CD4-positive, alpha-beta memory T cell (primary cell): ENCODE measurements around the gene KIAA1958. TPM values are rescaled to one million over a fixed set of nuclear protein-coding genes. Genes with fewer than 3 reads are reported as not detected.

Experiments used
- CTCF ChIA-PET: fragments of 350-600 bp; sonication (Branson Sonifier 250); formaldehyde crosslinking; loops from one replicate; lab custom pipeline; 2021; ENCODE audit warnings: inconsistent platforms; ENCODE audit not compliant: partially characterized antibody; lab: Charles Lee
- POLR2A ChIA-PET: fragments of 350-600 bp; sonication (Branson Sonifier 250); formaldehyde crosslinking; loops from one replicate; lab custom pipeline; 2021; ENCODE audit not compliant: partially characterized antibody; lab: Charles Lee
- DNase-seq, 5 donors: peaks; one replicate each; pipeline versions ENCODE4 v3.0.0 to v3.0.0-alpha.2; 2020 to 2022; ENCODE audit warnings: mixed read lengths in 1 of 5
- H3K27ac ChIP-seq: one replicate; pipeline ENCODE4 v1.7.0; 2013; ENCODE audit warnings: low read depth, low read length
- H3K27me3 ChIP-seq: 2 replicates; pipeline ENCODE4 v1.7.0; 2013; ENCODE audit warnings: mild to moderate bottlenecking, low read length, moderate library complexity; ENCODE audit not compliant: insufficient read depth
- H3K36me3 ChIP-seq: 2 replicates; pipeline ENCODE4 v1.7.0; 2013; ENCODE audit warnings: mild to moderate bottlenecking, low read length, moderate library complexity; ENCODE audit not compliant: insufficient read depth
- H3K4me1 ChIP-seq: 2 replicates; pipeline ENCODE4 v1.7.0; 2013; ENCODE audit warnings: mild to moderate bottlenecking, low read length, moderate library complexity; ENCODE audit not compliant: insufficient read depth
- H3K4me3 ChIP-seq, 2 donors: one replicate each; pipeline ENCODE4 v1.7.0; 2013; ENCODE audit warnings: low read length in 2 of 2, mild to moderate bottlenecking in 1 of 2
- H3K9me3 ChIP-seq, 2 donors: one replicate each; pipeline ENCODE4 v1.7.0; 2013; ENCODE audit warnings: low read length in 2 of 2, control low read depth in 1 of 2; ENCODE audit not compliant: control insufficient read depth in 1 of 2
- H3K27ac Mint-ChIP-seq, 7 donors: one replicate each; pipeline ENCODE4 v1.8.0; 2020 to 2021; ENCODE audit warnings: mixed read lengths in 7 of 7, mild to moderate bottlenecking in 6 of 7, inconsistent platforms in 3 of 7, moderate library complexity in 3 of 7
- H3K27me3 Mint-ChIP-seq, 2 donors: one replicate each; pipeline ENCODE4 v1.8.0; 2020 to 2021; ENCODE audit warnings: mixed read lengths in 2 of 2
- H3K36me3 Mint-ChIP-seq, 2 donors: one replicate each; pipeline ENCODE4 v1.8.0; 2020 to 2021; ENCODE audit warnings: mixed read lengths in 2 of 2, inconsistent platforms in 1 of 2, mild to moderate bottlenecking in 1 of 2
- H3K4me1 Mint-ChIP-seq, 4 donors: one replicate each; pipeline ENCODE4 v1.8.0; 2020 to 2021; ENCODE audit warnings: mixed read lengths in 4 of 4, mild to moderate bottlenecking in 1 of 4
- H3K4me3 Mint-ChIP-seq, 8 donors: one replicate each; pipeline ENCODE4 v1.8.0; 2020 to 2021; ENCODE audit warnings: mixed read lengths in 8 of 8, mild to moderate bottlenecking in 7 of 8, moderate library complexity in 6 of 8, inconsistent platforms in 3 of 8
- H3K9me3 Mint-ChIP-seq, 8 donors: one replicate each; pipeline ENCODE4 v1.8.0; 2020 to 2021; ENCODE audit warnings: mixed read lengths in 8 of 8, mild to moderate bottlenecking in 5 of 8, inconsistent platforms in 3 of 8, moderate library complexity in 1 of 8
- intact Hi-C: fragments of 100-400 bp; cut with micrococcal nuclease; formaldehyde crosslinking; loops from one replicate; pipeline ENCODE4 v1.15.1; 2023
- polyA plus RNA-seq, 2 donors: library from polyadenylated mRNA; unstranded; fragments of 300-500 nt; fragmentation: Illumina TruSeq; gene quantifications; one replicate each; pipeline ENCODE4 v1.2.3, GENCODE V29; 2021
- total RNA-seq, 2 experiments: library from RNA; stranded (reverse); gene quantifications; one replicate each; pipeline ENCODE4 v1.2.3, GENCODE V29; 2021

KIAA1958 gene
- total and polyA plus RNA-seq, 4 experiments from 2014 or later, result 0.63 to 5.1 (median 2.8) TPM

DNA sequence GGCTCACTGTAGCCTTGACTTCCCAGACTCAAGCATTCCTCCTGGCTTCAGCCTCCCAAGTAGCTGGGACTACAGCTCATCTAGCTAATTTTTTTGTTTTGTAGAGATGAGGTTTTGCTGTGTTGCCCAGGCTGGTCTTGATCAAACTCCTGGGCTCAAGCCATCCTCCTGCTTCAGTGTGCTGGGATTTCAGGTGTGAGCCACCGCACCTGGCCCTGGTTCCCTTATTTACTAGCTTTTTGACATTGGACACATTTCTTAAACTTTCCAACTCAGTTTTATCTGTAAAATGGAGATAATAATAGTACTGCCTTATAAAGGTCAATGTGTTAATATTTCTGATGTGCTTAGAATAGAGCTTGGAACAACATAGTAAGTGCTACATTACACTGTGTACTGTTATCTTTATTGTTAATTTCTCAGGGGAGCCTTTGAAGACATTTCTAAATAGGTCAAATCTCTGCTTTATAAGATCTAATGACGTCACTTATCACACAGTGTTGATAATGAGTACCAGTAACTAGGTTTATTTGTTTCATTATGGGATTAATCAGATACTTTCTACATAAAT, 66.7 kb downstream of the KIAA1958 start:
- H3K9me3 Mint-ChIP-seq, result no peaks in the 10 kb centered on the region
- peaks cover 0 to 2% of the 10 kb centered on the region in 2 donors for H3K36me3 Mint-ChIP-seq
- no peaks in the 10 kb centered on the region for H3K4me1 ChIP-seq
- H3K9me3 ChIP-seq, result no peaks in the 10 kb centered on the region
- no peak overlapping the region for H3K4me3 Mint-ChIP-seq
- POLR2A ChIA-PET, result no interaction called here
- intact Hi-C loops, result no loop called here
- CTCF ChIA-PET, result no interaction called here
- H3K4me1 Mint-ChIP-seq, result no peaks in the 10 kb centered on the region
- no peaks in the 10 kb centered on the region for H3K27me3 Mint-ChIP-seq
- DNase-seq, result no peak
- no peak overlapping the region for H3K27ac ChIP-seq
- H3K27me3 ChIP-seq, result no peaks in the 10 kb centered on the region
- no peak overlapping the region for H3K27ac Mint-ChIP-seq
- H3K36me3 ChIP-seq, result no peaks in the 10 kb centered on the region
- no peak overlapping the region for H3K4me3 ChIP-seq

DNA sequence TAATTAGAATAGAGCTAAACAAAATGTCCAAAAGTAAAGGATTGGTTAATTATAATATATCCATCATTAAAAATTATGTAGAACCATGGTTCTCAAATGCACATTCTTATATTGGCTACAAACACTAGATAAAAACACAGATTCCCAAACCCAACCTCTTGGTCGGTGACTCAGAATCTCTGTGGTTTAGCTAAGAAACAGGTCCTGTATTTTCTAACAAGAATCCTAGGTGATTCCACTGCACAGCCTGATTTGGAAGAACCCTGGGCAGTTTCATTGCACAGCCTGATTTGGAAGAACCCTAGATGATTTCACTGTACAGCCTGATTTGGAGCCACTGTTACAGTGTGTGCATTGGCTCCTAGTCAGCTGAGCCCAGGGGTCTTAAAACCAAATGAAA, 67.9 kb downstream of the KIAA1958 start:
- H3K36me3 ChIP-seq, result no peaks in the 10 kb centered on the region
- Mint-ChIP-seq H3K4me1 (no peaks in the 10 kb centered on the region), H3K27ac (no peak overlapping the region), H3K9me3 (no peaks in the 10 kb centered on the region), H3K36me3 (no peaks in the 10 kb centered on the region), H3K4me3 (no peak overlapping the region), H3K27me3 (no peaks in the 10 kb centered on the region)
- H3K4me1 ChIP-seq, result no peaks in the 10 kb centered on the region
- H3K4me3 ChIP-seq, result no peak overlapping the region
- no peak overlapping the region for H3K27ac ChIP-seq
- DNase-seq, result no peak
- ChIA-PET CTCF (no interaction called here), POLR2A (no interaction called here)
- no peaks in the 10 kb centered on the region for H3K9me3 ChIP-seq
- H3K27me3 ChIP-seq, result no peaks in the 10 kb centered on the region
- intact Hi-C loops, result no loop called here

DNA sequence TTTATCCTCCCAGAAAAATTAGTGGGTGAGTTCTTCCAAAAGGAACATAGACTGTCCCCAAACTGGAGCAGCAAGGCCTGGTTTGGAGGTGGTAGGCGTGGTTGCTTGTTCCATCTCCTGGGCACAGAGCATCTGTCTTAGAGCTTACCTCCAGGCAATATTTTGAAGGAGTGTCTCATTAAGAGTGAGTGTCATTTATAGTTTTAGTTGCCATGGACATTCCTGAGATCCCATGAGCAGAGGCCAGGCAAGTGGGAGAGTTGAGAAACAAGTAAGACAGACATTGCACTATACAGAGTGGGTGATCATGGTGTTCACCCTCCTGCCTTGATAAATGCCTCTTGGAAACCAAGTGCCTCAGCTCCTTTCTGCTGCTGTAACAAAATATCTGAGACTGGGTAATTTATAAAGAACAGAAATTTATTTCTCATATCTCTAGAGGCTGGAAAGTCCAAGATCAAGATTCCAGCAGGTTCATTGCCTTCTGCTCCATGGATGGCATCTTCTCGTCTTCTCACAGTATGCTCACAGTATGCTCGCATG, 68.5 kb downstream of the KIAA1958 start:
- H3K4me3 Mint-ChIP-seq, result no peak overlapping the region
- ChIA-PET POLR2A (no interaction called here), CTCF (no interaction called here)
- H3K4me3 ChIP-seq, result no peak overlapping the region
- no peaks in the 10 kb centered on the region for H3K4me1 ChIP-seq
- no peaks in the 10 kb centered on the region for H3K9me3 Mint-ChIP-seq
- H3K4me1 Mint-ChIP-seq, result no peaks in the 10 kb centered on the region
- no peaks in the 10 kb centered on the region for H3K36me3 ChIP-seq
- no peak overlapping the region for H3K27ac ChIP-seq
- H3K36me3 Mint-ChIP-seq, result no peaks in the 10 kb centered on the region
- DNase-seq, result no peak
- intact Hi-C loops, result no loop called here
- no peaks in the 10 kb centered on the region for H3K27me3 Mint-ChIP-seq
- no peaks in the 10 kb centered on the region for H3K9me3 ChIP-seq
- H3K27ac Mint-ChIP-seq, result no peak overlapping the region
- no peaks in the 10 kb centered on the region for H3K27me3 ChIP-seq

DNA sequence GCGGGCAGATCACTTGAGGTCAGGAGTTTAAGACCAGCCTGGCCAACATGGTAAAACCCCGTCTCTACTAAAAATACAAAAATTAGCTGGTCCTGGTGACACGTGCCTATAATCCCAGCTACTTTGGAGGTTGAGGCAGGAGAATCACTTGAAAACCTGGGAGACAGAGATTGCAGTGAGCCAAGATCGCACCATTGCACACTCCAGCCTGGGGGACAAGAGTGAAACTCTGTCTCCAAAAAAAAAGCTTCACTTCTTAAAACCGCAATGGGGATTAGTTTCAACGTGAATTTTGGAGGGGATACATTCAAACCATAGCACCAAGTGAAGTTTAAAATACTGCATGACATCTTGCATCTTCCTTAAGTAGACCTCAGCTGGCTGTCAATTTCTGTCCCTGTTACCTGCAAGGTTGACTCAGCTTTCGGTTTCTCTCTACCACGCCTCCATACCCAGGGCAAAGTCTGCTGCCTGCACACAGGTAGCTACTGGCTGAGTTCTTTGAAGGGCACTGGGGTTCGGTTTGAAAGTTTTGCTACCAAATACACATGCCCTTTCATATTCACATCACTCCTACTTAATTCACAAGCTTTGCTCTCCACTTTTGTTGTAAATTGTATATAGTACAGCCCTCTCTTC, 69.3 kb downstream of the KIAA1958 start:
- intact Hi-C loops, result no loop called here
- no peak overlapping the region for H3K27ac Mint-ChIP-seq
- DNase-seq, result no peak

DNA sequence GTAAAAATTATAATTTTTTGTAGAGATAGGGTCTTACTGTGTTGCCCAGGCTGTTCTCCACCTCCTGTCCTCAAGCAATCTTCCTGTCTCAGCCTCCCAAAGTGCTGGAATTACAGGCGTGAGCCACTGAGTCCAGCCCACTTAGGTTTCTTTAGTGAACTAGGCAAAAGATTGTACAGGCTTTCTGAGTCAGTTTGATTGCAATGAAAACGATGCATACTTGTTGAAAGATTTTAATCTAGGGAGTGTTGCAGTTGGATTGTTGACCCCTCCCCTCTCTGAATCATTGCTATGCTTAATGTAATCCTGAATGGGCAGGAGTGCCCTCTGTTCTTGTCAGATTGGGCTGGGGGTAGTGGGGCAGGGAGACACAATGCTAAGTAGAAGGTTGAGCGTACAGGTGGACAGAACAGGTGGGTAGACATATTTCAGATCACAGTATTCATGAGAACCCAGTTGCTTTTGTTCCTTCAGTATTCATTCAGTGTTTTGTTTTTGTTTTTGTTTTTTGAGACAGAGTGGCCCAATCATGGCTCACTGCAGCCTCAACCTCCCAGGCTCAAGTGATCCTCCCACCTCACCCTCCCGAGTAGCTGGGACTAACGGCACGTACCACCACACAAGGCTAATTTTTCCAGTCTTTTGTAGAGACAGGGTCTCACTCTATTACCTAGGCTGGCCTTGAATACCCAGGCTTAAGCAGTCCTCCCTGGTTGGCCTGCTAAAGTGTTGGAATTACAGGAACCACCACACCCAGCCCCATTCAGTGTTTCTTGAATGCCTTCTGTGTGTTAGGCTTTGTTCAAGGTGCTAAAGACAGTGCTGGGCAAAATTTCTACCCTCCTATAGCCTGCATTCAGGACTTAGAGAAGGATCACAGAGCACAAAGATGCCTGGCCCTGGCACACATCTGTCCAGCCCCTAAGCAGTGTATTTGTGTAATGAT, 70.1 kb downstream of the KIAA1958 start:
- H3K27me3 ChIP-seq, result no peaks in the 10 kb centered on the region
- no peak for DNase-seq
- intact Hi-C loops, result no loop called here
- peak overlapping the region in 1 of 7 donors; percentile 53 for H3K27ac Mint-ChIP-seq
- no peaks in the 10 kb centered on the region for H3K36me3 Mint-ChIP-seq
- no peaks in the 10 kb centered on the region for H3K9me3 Mint-ChIP-seq
- ChIA-PET POLR2A (no interaction called here), CTCF (no interaction called here)
- no peak overlapping the region for H3K4me3 Mint-ChIP-seq
- no peaks in the 10 kb centered on the region for H3K4me1 Mint-ChIP-seq
- H3K36me3 ChIP-seq, result no peaks in the 10 kb centered on the region
- no peaks in the 10 kb centered on the region for H3K9me3 ChIP-seq
- H3K4me1 ChIP-seq, result no peaks in the 10 kb centered on the region
- H3K27ac ChIP-seq, result no peak overlapping the region
- no peaks in the 10 kb centered on the region for H3K27me3 Mint-ChIP-seq
- no peak overlapping the region for H3K4me3 ChIP-seq

More for the DNA sequence above, 69.3 kb downstream of the KIAA1958 start:
- Mint-ChIP-seq H3K9me3 (no peaks in the 10 kb centered on the region), H3K36me3 (no peaks in the 10 kb centered on the region), H3K27me3 (no peaks in the 10 kb centered on the region), H3K4me1 (no peaks in the 10 kb centered on the region), H3K4me3 (no peak overlapping the region)
- no peak overlapping the region for H3K27ac ChIP-seq
- no peaks in the 10 kb centered on the region for H3K4me1 ChIP-seq
- no peaks in the 10 kb centered on the region for H3K36me3 ChIP-seq
- no peaks in the 10 kb centered on the region for H3K9me3 ChIP-seq
- POLR2A ChIA-PET, result no interaction called here
- H3K4me3 ChIP-seq, result no peak overlapping the region
- H3K27me3 ChIP-seq, result no peaks in the 10 kb centered on the region
- CTCF ChIA-PET, result no interaction called here

DNA sequence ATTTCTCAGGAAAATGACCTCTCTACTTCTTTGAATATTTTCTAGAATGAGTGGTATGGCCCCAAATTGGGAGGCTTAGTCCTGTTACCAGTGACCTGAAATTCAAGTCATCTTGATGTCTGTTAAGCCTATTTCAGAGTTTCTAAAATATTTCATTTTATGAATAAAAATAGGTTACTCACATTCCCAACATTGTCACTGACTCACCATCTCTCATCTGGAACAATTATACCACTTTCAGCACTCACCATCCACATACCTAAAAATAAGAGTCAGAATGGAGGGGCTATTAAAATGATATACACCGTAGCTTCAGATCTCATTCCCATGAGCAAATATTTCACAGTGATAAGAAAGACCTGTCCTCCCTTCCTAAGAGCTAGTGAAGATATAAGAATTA, 71.8 kb downstream of the KIAA1958 start:
- Mint-ChIP-seq H3K4me1 (no peaks in the 10 kb centered on the region), H3K36me3 (no peaks in the 10 kb centered on the region), H3K4me3 (no peak overlapping the region), H3K27ac (no peak overlapping the region), H3K27me3 (no peaks in the 10 kb centered on the region), H3K9me3 (no peaks in the 10 kb centered on the region)
- H3K4me1 ChIP-seq, result no peaks in the 10 kb centered on the region
- no peaks in the 10 kb centered on the region for H3K27me3 ChIP-seq
- no peak for DNase-seq
- no peaks in the 10 kb centered on the region for H3K9me3 ChIP-seq
- ChIA-PET POLR2A (no interaction called here), CTCF (no interaction called here)
- intact Hi-C loops, result no loop called here
- no peak overlapping the region for H3K4me3 ChIP-seq
- no peaks in the 10 kb centered on the region for H3K36me3 ChIP-seq
- no peak overlapping the region for H3K27ac ChIP-seq

DNA sequence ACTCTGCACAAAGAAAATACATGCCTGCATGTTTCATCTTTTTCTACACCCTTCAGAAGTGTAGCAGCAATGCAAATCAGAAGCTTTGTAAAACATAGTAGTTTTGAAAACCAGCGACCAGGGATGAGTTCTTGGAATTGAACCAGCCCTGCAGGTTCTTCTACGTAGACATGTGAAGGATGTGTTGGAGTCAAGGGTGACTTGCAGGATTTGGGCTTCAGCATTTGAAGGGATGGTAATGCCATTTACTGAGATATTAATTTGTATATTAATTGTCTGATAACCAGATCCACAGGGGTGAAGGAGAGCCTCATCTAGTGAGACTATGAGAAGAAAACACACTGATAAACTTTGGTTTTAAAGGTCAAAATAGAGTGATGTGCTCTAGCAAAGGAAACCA, 72.4 kb downstream of the KIAA1958 start:
- CTCF ChIA-PET, result no interaction called here
- no peak overlapping the region for H3K27ac ChIP-seq
- Mint-ChIP-seq H3K4me3 (no peak overlapping the region), H3K36me3 (no peaks in the 10 kb centered on the region), H3K9me3 (no peaks in the 10 kb centered on the region), H3K4me1 (no peaks in the 10 kb centered on the region), H3K27me3 (no peaks in the 10 kb centered on the region), H3K27ac (no peak overlapping the region)
- H3K36me3 ChIP-seq, result no peaks in the 10 kb centered on the region
- no peak for DNase-seq
- H3K4me3 ChIP-seq, result no peak overlapping the region
- POLR2A ChIA-PET, result no interaction called here
- no peaks in the 10 kb centered on the region for H3K4me1 ChIP-seq
- intact Hi-C loops, result no loop called here
- no peaks in the 10 kb centered on the region for H3K27me3 ChIP-seq
- no peaks in the 10 kb centered on the region for H3K9me3 ChIP-seq
